ENCODE data around the gene PRKG1.
A peak's percentile ranks its signal among the peaks of the same experiment; 100 is the strongest.

Gene PRKG1

GRCh38 chr10:51950371-51950995, 876.2 kb downstream of the PRKG1 start:
- no peaks in the 10 kb centered on the region for H3K36me3 ChIP-seq (ENCODE audit: insufficient read depth, low read length)
- H3K9me3 ChIP-seq (ENCODE audit: insufficient read depth, low read depth, low read length): peaks cover 5% of the 10 kb centered on the region; the same call in 1 of the 2 replicates
- no peaks in the 10 kb centered on the region for H3K27me3 ChIP-seq (ENCODE audit: insufficient read depth, low read length)
- H3K27ac ChIP-seq (ENCODE audit: low read depth, low read length): no peak overlapping the region
- no peak overlapping the region for H3K4me3 ChIP-seq (ENCODE audit: low read length)
- H3K9ac ChIP-seq (ENCODE audit: low read depth, low read length): no peak overlapping the region
- WGBS: 94% methylated on average over 10 of the region's 10 CpGs
- H3K4me1 ChIP-seq (ENCODE audit: insufficient read depth, low read length): peaks cover 10% of the 10 kb centered on the region

GRCh38 chr10:51950996-51951555, 876.8 kb downstream of the PRKG1 start:
- H3K4me3 ChIP-seq (ENCODE audit: low read length): no peak overlapping the region
- peaks cover 5% of the 10 kb centered on the region; the same call in 1 of the 2 replicates for H3K9me3 ChIP-seq (ENCODE audit: insufficient read depth, low read depth, low read length)
- H3K36me3 ChIP-seq (ENCODE audit: insufficient read depth, low read length): no peaks in the 10 kb centered on the region
- H3K4me1 ChIP-seq (ENCODE audit: insufficient read depth, low read length): peaks cover 16% of the 10 kb centered on the region
- H3K27me3 ChIP-seq (ENCODE audit: insufficient read depth, low read length): no peaks in the 10 kb centered on the region
- no peak overlapping the region for H3K9ac ChIP-seq (ENCODE audit: low read depth, low read length)
- 93% methylated on average over 1 of the region's 1 CpG for WGBS
- H3K27ac ChIP-seq (ENCODE audit: low read depth, low read length): no peak overlapping the region

GRCh38 chr10:51951601-51952000, 877.3 kb downstream of the PRKG1 start:
- WGBS: 90% methylated on average over 1 of the region's 1 CpG

GRCh38 chr10:51952056-51952455, 877.8 kb downstream of the PRKG1 start:
- Histone ChIP-seq H3K9me3 (ENCODE audit: insufficient read depth, low read depth, low read length) (peaks cover 5% of the 10 kb centered on the region; the same call in 1 of the 2 replicates), H3K36me3 (ENCODE audit: insufficient read depth, low read length) (no peaks in the 10 kb centered on the region), H3K4me1 (ENCODE audit: insufficient read depth, low read length) (peaks cover 20% of the 10 kb centered on the region), H3K27ac (ENCODE audit: low read depth, low read length) (no peak overlapping the region), H3K4me3 (ENCODE audit: low read length) (no peak overlapping the region), H3K9ac (ENCODE audit: low read depth, low read length) (no peak overlapping the region), H3K27me3 (ENCODE audit: insufficient read depth, low read length) (no peaks in the 10 kb centered on the region)
- WGBS: 95% methylated on average over 1 of the region's 1 CpG

More at GRCh38 chr10:51951601-51952000, 877.3 kb downstream of the PRKG1 start:
- H3K9me3 ChIP-seq (ENCODE audit: insufficient read depth, low read depth, low read length): peaks cover 5% of the 10 kb centered on the region; the same call in 1 of the 2 replicates
- H3K4me1 ChIP-seq (ENCODE audit: insufficient read depth, low read length): peaks cover 20% of the 10 kb centered on the region
- H3K9ac ChIP-seq (ENCODE audit: low read depth, low read length): no peak overlapping the region
- no peak overlapping the region for H3K27ac ChIP-seq (ENCODE audit: low read depth, low read length)
- no peaks in the 10 kb centered on the region for H3K27me3 ChIP-seq (ENCODE audit: insufficient read depth, low read length)
- H3K4me3 ChIP-seq (ENCODE audit: low read length): no peak overlapping the region
- no peaks in the 10 kb centered on the region for H3K36me3 ChIP-seq (ENCODE audit: insufficient read depth, low read length)

GRCh38 chr10:51955696-51956095, 881.4 kb downstream of the PRKG1 start:
- no peak overlapping the region for H3K9ac ChIP-seq (ENCODE audit: low read depth, low read length)
- H3K4me3 ChIP-seq (ENCODE audit: low read length): no peak overlapping the region
- no peaks in the 10 kb centered on the region for H3K36me3 ChIP-seq (ENCODE audit: insufficient read depth, low read length)
- H3K9me3 ChIP-seq (ENCODE audit: insufficient read depth, low read depth, low read length): no peaks in the 10 kb centered on the region
- no peaks in the 10 kb centered on the region for H3K27me3 ChIP-seq (ENCODE audit: insufficient read depth, low read length)
- peaks cover 23% of the 10 kb centered on the region for H3K4me1 ChIP-seq (ENCODE audit: insufficient read depth, low read length)
- no peak overlapping the region for H3K27ac ChIP-seq (ENCODE audit: low read depth, low read length)
- WGBS: 47% methylated on average over 2 of the region's 2 CpGs

- no peak overlapping the region for H3K9ac ChIP-seq (ENCODE audit: low read depth, low read length)
- peaks cover 26% of the 10 kb centered on the region for H3K4me1 ChIP-seq (ENCODE audit: insufficient read depth, low read length)
- no peaks in the 10 kb centered on the region for H3K36me3 ChIP-seq (ENCODE audit: insufficient read depth, low read length)
- no peaks in the 10 kb centered on the region for H3K9me3 ChIP-seq (ENCODE audit: insufficient read depth, low read depth, low read length)
- H3K4me3 ChIP-seq (ENCODE audit: low read length): no peak overlapping the region
- H3K27me3 ChIP-seq (ENCODE audit: insufficient read depth, low read length): no peaks in the 10 kb centered on the region
- no peak overlapping the region for H3K27ac ChIP-seq (ENCODE audit: low read depth, low read length)
Observed at GRCh38 chr10:51956822-51957221, 882.5 kb downstream of the PRKG1 start.

GRCh38 chr10:51960494-51960895, 886.2 kb downstream of the PRKG1 start:
- H3K9me3 ChIP-seq (ENCODE audit: insufficient read depth, low read depth, low read length): no peaks in the 10 kb centered on the region
- H3K4me3 ChIP-seq (ENCODE audit: low read length): 0 out of 2 replicates have a peak overlapping the region, but pooled peaks have one; percentile 8
- no peak overlapping the region for H3K27ac ChIP-seq (ENCODE audit: low read depth, low read length)
- H3K36me3 ChIP-seq (ENCODE audit: insufficient read depth, low read length): no peaks in the 10 kb centered on the region
- 15% methylated on average over 8 of the region's 8 CpGs for WGBS
- H3K9ac ChIP-seq (ENCODE audit: low read depth, low read length): no peak overlapping the region
- no peaks in the 10 kb centered on the region for H3K27me3 ChIP-seq (ENCODE audit: insufficient read depth, low read length)
- peaks cover 16% of the 10 kb centered on the region for H3K4me1 ChIP-seq (ENCODE audit: insufficient read depth, low read length)

- no peaks in the 10 kb centered on the region for H3K27me3 ChIP-seq (ENCODE audit: insufficient read depth, low read length)
- no peak overlapping the region for H3K27ac ChIP-seq (ENCODE audit: low read depth, low read length)
- no peaks in the 10 kb centered on the region for H3K9me3 ChIP-seq (ENCODE audit: insufficient read depth, low read depth, low read length)
- H3K36me3 ChIP-seq (ENCODE audit: insufficient read depth, low read length): no peaks in the 10 kb centered on the region
- no peak overlapping the region for H3K9ac ChIP-seq (ENCODE audit: low read depth, low read length)
- WGBS: 98% methylated on average over 2 of the region's 3 CpGs
- no peak overlapping the region for H3K4me3 ChIP-seq (ENCODE audit: low read length)
- peaks cover 7% of the 10 kb centered on the region for H3K4me1 ChIP-seq (ENCODE audit: insufficient read depth, low read length)
Observed at GRCh38 chr10:51961401-51961800, 887.1 kb downstream of the PRKG1 start.

- no peak overlapping the region for H3K9ac ChIP-seq (ENCODE audit: low read depth, low read length)
- no peaks in the 10 kb centered on the region for H3K27me3 ChIP-seq (ENCODE audit: insufficient read depth, low read length)
- peaks cover 6% of the 10 kb centered on the region for H3K4me1 ChIP-seq (ENCODE audit: insufficient read depth, low read length)
- H3K36me3 ChIP-seq (ENCODE audit: insufficient read depth, low read length): no peaks in the 10 kb centered on the region
- H3K9me3 ChIP-seq (ENCODE audit: insufficient read depth, low read depth, low read length): no peaks in the 10 kb centered on the region
- no peak overlapping the region for H3K27ac ChIP-seq (ENCODE audit: low read depth, low read length)
- no peak overlapping the region for H3K4me3 ChIP-seq (ENCODE audit: low read length)
- 100% methylated on average over 1 of the region's 2 CpGs for WGBS
Observed at GRCh38 chr10:51964630-51965029, 890.3 kb downstream of the PRKG1 start.

- Histone ChIP-seq H3K36me3 (ENCODE audit: insufficient read depth, low read length) (no peaks in the 10 kb centered on the region), H3K27ac (ENCODE audit: low read depth, low read length) (no peak overlapping the region), H3K4me1 (ENCODE audit: insufficient read depth, low read length) (peaks cover 6% of the 10 kb centered on the region), H3K9ac (ENCODE audit: low read depth, low read length) (no peak overlapping the region), H3K9me3 (ENCODE audit: insufficient read depth, low read depth, low read length) (no peaks in the 10 kb centered on the region), H3K4me3 (ENCODE audit: low read length) (no peak overlapping the region), H3K27me3 (ENCODE audit: insufficient read depth, low read length) (no peaks in the 10 kb centered on the region)
Observed at GRCh38 chr10:51965451-51965850, 891.2 kb downstream of the PRKG1 start.

GRCh38 chr10:51972733-51973346, 898.6 kb downstream of the PRKG1 start:
- Histone ChIP-seq H3K9ac (ENCODE audit: low read depth, low read length) (no peak overlapping the region), H3K4me1 (ENCODE audit: insufficient read depth, low read length) (no peaks in the 10 kb centered on the region), H3K9me3 (ENCODE audit: insufficient read depth, low read depth, low read length) (no peaks in the 10 kb centered on the region), H3K27me3 (ENCODE audit: insufficient read depth, low read length) (no peaks in the 10 kb centered on the region), H3K4me3 (ENCODE audit: low read length) (no peak overlapping the region), H3K36me3 (ENCODE audit: insufficient read depth, low read length) (no peaks in the 10 kb centered on the region), H3K27ac (ENCODE audit: low read depth, low read length) (no peak overlapping the region)
- 89% methylated on average over 3 of the region's 3 CpGs for WGBS

All from HUES64 (cell line).